UCSD-AML1 (cell line): Measurements from ENCODE around the gene ZBTB46.
"Not testable (repeated sequence)": the region's sequence is repeated elsewhere in the genome, so short reads cannot be mapped to it uniquely, and the experiment has no call there.

Experiments used
- DNase-seq: peaks from one replicate; lab custom pipeline; 2025; ENCODE audit not compliant: unreplicated experiment; lab: John Stamatoyannopoulos, UW

ZBTB46 gene

DNA sequence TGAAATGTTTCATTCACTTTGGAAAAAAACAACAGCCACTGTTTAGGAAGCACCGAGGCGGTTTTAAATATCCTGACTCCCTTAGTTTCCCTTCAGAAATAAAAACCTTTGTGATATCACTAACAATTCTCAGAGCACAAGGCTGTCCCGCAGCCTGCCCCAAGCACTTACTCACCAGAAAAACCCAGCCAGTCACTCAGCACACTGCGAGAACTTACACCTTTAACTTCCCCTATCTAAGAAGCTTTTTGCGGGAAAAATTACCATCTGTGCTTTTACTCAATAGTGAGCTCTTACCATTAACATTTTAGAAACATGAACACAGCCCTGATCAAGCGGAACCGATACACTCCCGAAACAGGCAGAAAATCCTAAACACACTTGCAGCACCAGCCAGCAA, 9.3 kb downstream of the ZBTB46 start:
- no peak for DNase-seq

DNA sequence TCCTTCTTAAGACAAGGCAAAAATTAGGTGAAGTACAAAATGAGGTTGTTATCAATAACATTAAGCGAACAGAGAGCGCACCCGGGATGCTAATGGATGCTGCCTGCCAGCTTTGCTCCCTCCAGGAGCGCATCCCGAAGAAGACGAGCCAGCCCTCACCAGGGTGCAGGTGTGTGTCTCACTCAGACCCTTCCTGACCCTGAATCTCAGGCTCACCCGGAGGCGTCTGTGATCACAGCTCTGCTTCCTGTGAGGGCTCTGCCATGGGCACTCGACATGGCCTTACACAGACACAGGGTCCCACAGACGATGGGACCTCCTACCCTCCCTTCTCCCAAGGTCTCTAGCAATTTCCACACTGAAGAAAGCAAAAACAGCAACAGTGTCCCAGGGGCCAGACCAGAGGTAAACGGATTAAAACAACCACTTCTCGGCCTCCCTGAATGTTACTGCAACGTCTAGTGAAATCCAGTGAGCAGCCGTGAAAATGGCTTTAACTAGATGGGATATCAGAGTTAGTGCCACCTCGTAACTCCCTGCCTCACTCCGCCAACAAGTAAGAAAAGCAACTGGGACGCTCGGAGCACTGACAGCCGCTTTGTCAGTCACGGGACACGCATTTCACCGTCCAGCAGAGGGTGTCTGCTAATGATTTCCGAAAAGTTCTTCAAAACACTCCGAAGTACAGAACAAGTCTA, 11.7 kb downstream of the ZBTB46 start:
- no peak for DNase-seq

DNA sequence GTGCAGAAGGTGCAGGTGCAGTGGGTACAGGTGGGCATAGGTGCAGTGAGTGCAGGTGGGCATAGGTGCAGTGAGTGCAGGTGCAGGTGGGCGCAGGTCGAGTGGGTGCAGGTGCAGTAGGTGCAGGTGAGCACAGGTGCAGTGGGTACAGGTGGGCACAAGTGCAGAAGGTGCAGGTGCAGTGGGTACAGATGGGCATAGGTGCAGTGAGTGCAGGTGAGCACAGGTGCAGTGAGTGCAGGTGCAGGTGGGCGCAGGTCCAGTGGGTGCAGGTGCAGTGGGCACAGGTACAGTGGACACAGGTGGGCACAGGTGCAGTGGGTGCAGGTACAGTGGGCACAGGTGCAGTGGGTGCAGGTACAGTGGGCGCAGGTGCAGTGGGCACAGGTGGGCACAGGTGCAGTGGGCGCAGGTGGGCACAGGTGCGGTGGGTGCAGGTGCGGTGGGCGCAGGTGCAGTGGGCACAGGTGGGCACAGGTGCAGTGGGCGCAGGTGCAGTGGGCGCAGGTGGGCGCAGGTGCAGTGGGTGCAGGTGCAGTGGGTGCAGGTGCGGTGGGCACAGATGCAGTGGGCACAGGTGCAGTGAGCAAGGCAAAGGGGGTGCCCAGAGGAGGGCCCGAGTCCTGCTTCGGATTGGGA, 15.3 kb downstream of the ZBTB46 start:
- no peak for DNase-seq

DNA sequence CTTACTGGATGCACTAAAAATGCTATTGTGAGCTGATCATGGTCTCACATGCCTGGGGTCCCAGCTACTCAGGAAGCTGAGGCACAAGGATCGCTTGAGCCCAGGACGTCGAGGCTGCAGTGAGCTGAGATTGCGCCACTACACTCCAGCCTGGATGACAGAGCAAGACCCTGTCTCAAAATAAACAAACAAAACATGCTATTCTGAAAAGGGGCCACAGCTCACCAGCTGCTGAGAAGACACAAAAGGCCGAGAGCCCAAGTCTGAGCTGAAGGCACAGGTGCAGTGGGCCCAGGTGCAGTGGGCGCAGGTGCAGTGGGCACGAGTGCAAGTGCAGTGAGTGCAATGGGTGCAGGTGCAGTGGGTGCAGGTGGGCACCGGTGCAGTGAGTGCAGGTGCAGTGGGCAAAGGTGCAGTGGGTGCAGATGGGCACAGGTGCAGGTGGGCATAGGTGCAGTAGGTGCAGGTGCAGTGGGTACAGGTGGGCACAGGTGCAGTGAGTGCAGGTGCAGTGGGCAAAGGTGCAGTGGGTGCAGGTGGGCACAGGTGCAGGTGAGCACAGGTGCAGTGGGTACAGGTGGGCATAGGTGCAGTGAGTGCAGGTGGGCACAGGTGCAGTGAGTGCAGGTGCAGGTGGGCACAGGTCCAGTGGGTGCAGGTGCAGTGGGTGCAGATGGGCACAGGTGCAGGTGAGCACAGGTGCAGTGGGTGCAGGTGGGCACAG, 16.0 kb downstream of the ZBTB46 start:
- no peak for DNase-seq

DNA sequence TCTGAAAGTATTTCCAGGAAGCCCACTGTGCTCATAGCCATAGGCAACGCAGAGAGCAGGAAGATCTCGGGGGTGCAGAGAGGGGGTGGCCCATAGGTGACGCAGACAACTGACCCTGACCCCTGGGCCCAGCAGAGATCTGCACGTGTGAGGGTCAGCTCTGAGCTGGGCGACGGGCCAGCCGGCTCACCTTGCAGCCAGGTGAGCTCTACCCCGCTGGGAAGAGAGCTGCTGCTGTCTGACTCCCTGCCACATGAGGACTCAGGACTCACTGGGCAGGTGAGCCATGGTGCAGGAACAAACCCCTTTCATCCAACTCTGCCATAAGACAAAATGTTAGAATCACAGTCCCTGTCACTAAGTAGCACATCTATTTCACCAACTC, 19.6 kb downstream of the ZBTB46 start:
- no peak for DNase-seq

DNA sequence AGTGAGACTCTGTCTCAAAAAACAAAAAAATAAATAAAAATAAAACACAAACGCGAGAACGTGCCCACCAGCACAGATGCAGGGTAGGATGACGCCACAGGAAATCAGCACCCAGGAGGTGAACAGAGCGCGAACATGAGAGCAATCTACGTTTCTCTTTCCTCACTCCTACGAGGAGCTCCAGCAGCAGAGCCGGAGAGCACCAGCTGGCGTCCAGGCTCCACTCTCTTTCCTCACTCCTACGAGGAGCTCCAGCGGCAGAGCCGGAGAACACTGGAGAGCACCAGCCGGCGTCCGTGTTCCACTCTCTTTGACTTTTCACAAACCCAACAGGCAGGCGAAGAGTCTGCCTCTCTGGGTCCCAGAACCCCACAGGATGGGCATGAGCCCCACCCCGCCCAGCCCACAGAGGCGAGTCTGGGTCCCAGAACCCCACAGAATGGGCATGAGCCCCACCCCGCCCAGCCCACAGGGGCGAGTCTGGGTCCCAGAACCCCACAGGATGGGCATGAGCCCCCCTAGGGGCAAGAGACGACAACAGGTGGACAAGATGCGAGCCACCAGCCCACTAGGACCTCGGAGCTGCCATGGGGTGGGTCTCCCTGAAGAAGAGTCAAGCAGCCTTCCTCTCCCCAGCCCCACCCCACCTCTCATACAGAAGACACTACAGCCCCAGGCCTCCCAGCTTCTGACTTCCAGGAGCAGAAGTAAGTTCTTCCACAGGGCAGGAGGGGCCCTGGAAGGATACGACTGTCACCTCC, 20.2 kb downstream of the ZBTB46 start:
- DNase-seq, result no peak

DNA sequence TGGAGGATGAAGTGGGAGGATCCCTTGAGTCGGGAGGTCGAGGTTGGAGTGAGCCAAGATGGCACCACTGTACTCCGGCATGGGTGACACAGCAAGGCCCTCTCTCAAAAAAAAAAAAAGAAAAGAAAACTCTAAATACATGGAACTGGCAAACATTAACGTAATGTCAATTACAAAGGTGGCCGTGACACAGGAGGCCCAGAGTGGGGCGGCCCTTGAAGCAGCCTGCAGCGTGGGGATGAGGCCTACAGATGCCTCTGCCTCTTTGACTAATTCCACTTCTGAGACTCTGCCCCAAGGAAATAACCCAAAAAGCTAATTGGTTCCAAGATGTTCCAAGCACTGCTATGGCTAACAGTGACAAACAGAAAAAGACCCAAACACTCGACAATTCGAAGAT, 21.2 kb downstream of the ZBTB46 start:
- no peak for DNase-seq

DNA sequence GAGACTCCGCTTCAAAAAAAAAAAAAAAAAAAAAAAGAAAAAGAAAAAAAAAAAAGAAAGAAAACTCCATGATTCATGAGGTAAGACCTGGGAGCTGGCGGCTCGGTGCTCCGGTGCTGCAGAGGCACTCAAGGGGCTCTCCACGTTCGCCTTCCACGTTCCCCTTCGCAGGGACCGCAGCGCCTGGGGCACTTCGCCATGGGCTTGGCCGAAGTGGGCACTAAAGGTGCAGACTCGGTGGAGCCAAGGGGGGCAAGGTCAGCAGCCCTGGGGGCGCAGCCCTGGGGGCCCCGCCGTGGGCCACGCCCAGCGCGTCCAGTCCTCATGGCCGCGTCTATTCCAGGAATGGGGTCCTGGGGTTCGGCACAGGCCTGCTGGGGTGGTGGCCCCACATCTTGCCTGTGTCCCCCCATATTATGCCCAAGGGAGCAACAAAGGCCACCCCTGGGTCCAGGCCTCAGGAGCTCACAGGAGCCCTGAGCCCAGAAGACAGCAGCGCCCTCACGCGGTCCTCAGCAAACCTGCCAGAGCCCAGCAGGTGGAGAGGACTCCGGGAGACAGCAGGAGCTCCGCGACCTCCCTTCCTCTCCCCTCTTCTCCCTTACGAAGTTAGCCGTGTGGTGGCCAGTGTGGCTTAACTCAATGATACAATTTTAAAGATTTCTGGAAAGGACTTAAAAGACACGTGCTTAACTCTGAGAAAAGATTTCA, 21.9 kb downstream of the ZBTB46 start:
- DNase-seq, result no peak

DNA sequence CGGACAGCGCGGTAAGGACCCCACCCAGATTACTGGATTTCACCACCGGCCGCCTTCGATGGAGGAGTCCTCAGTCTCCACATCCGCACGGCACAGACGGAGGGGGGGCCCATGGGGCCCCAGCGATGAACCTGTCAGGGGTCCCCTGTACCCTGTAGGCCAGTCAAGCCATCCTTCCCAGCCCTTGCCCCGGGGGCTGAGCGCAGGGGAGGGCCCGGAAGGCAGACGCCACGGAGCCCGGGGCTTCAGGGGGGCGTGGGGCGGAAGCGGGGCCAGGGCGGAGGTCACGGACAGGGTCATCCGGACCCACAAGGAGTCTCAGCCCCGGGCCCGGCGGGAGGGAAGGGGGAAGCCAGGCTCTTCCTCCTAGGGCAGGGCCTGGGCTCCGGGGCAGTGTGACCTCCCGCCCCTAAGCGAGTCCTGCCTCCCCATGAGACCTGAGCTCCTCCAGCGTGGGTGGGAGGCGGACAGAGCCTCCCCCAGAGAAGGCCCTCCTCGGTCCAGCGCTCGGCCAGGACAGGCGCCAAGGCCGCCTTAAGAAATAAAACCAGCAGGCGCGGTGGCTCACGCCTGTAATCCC, 22.8 kb downstream of the ZBTB46 start:
- DNase-seq, result no peak

DNA sequence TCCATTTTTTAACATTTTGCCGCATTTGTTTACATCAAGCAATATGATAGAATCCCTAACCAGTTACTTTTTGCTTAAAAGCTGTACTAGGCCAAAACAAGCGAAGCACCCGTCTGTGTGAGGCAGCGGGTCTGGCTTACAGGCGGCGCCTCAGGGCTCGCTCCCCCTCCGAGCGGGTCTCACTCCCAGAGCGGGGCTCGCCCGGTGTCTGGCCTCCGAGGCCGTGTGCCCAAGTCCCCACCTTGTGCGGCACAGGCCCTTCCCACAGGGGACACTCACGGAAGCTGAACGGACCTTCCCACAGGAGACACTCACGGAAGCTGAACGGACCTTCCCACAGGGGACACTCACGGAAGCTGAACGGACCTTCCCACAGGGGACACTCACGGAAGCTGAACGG, 23.4 kb downstream of the ZBTB46 start:
- no peak for DNase-seq

DNA sequence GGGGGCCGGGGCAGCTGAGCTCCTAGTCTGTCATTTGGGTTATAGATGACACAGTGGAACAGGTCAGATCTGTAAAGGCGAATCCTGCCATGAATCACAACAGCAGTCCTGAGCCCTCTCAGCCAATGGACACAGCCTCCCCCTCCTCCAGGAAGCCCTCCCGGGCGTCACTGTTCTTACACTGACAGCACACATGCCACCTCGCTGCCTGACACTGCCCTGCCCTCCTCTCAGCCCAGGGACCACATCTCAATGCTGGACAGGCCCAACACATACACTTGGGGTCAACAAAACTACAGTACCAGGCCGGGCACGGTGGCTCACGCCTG, 26.8 kb downstream of the ZBTB46 start:
- DNase-seq, result no peak

DNA sequence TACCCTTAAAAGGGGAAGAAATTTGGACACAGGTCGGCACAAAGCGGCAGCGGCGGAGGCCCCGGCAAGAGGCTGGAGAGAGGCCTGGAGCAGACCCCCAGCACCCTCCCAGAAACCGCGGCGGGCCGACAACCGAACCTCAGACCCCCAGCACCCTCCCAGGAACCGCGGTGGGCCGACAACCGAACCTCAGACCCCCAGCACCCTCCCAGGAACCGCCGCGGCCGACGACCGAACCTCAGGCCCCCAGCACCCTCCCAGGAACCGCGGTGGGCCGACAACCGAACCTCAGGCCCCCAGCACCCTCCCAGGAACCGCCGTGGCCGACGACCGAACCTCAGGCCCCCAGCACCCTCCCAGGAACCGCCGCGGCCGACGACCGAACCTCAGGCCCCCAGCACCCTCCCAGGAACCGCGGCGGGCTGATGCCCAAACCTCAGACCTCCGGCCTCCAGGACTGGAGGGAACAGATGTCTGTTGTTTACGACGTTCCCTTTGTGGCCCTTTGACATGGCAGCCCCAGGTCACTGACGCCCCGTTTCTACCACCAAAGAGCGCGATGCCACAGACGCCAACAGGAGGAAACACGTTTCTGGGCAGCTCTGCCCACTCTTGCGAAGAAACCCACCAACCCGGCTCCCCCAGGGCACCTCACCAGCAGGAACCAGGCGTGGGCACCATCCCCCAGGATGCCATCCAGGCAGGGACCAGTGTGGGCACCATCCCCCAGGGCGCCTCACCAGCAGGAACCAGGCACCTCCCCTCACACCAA, 28.4 kb downstream of the ZBTB46 start:
- DNase-seq, result no peak

DNA sequence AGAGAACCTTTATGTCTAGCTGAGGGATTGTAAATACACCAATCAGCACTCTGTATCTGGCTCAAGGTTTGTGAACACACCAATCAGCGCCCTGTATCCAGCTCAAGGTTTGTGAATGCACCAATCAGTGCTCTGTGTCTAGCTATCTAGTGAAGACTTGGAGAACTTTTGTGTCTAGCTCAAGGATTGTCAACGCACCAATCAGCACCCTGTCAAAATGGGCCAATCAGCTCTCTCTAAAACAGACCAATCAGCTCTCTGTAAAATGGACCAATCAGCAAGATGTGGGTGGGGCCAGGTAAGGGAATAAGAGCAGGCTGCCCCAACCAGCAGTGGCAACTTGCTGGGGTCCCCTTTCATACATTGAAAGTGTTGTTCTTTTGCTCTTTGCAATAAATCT, 29.9 kb downstream of the ZBTB46 start:
- DNase-seq, result not testable (repeated sequence)

DNA sequence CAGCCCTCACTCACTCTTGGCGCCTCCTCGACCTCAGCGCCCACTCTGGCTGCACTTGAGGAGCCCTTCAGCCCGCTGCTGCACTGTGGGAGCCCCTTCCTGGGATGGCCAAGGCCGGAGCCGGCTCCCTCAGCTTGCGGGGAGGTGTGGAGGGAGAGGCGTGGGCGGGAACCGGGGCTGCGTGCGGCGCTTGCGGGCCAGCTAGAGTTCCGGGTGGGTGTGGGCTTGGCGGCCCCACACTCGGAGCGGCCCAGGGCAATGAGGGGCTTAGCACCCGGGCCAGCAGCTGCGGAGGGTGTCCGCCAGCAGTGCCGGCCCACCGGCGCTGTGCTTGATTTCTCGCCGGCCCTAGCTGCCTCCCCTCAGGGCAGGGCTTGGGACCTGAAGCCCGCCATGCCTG, 30.7 kb downstream of the ZBTB46 start:
- not testable (repeated sequence) for DNase-seq

DNA sequence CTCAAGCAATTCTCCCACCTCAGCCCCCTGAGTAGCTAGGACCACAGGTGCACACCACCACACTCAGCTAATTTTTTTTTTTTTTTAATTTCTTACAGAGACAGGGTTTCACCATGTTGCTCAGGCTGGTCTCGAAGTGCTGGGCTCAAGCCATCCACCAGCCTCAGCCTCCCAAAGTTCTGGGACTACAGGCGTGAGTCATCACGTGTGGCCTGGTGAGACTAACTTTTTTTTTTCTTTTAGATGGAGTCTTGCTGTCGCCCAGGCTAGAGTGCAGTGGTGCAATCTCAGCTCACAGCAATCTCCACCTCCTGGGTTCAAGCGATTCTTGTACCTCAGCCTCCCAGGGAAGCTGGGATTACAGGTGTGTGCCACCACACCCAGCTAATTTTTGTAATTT, 31.9 kb downstream of the ZBTB46 start:
- DNase-seq, result not testable (repeated sequence)

DNA sequence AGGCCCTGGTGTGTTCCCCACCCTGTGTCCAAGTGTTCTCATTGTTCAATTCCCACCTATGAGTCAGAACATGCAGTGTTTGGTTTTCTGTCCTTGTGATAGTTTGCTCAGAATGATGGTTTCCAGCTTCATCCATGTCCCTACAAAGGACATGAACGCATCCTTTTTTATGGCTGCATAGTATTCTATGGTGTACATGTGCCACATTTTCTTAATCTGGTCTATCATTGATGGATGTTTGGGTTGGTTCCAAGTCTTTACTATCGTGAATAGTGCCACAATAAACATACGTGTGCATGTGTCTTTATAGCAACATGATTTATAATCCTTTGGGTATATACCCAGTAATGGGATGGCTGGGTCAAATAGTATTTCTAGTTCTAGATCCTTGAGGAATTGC, 33.9 kb downstream of the ZBTB46 start:
- DNase-seq, result not testable (repeated sequence)

DNA sequence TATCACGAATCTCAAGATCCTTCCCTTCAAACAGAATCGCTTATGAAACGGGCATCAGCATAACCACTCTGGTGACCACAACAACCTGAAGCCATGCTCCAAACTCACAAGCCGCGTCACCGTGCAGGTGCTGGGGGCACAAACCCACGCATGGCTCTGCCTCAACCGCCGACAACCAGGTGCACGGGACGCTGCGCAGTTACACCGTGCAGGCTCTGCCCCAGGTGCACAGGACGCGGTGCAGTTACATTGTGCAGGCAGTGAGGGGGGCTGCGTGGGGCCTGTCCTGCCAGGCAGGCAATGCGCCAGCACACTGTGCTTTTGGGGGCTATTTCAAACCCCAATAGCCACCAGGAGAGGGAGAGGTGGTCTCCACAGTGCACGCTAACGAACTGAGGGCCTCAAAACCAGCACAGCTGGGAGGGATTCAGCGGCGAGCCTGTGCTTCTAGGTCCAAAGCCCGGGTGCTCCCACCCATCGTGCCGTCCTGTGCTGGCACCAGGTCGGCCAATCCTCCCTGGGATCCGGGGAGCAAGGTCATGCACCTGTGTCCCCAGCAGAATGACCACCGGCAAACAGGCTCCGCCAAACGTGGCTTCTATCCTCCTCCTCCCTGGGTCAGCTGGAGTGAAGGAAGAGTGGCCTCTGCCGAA, 35.8 kb downstream of the ZBTB46 start:
- no peak for DNase-seq

DNA sequence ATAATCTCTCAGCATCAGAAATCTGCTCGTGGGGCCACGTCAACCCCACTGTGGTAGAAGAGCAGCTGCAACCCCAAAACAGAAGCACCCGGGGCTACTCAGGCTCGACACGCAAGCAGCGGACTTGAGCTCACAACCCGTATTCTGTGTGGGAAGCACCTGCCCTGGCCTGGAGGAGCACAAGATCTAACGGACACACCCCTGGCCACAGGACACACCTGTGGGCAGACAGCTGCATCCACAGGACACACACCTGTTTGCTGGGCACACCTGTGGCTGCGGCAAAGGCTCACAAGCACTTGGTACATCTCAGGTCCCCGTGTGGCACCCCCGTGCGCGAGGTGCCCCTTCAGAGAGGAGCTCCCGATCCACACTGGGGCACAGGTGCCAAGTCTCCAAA, 36.5 kb downstream of the ZBTB46 start:
- DNase-seq, result no peak

DNA sequence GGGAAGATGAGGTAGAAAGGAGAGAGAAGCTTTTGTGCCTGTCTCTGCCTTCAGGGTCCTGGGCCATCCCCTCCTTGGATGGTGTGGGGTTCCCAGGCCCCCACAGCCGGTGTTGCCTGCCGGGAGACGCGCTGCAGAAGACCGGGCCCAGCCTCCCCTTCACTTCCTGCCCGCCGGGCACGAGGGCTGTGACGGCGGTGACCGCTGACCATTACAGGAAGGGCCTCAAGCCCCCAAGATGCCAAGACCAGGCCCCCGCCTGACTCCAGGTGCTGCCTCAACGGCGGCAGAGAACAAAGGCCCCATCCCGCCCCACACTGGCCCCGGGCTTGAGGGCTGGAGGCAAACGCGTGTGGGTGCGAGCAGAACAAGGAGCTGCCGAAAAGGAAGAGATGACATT, 38.2 kb downstream of the ZBTB46 start:
- no peak for DNase-seq
